GM23338 (cell line): ENCODE results near the gene KDM4C. TPM values are rescaled to one million over a fixed set of nuclear protein-coding genes. Genes with fewer than 3 reads are reported as not detected.

Experiments
- ATAC-seq: fragments of 200-7000 bp; cut with Tn5 transposase; 3 replicates; pipeline ENCODE4 v1.9.1; 2020
- DNase-seq: peaks from one replicate; pipeline ENCODE4 v3.0.0-alpha.2; 2015; ENCODE audit warnings: low spot score
- H2AFZ ChIP-seq: fragments of 200-600 bp; sonication (generic); 2 replicates; pipeline ENCODE4 v1.8.0; 2016; ENCODE audit warnings: antibody characterized with exemption, mild to moderate bottlenecking, moderate library complexity
- H3F3A ChIP-seq: fragments of 200-600 bp; sonication (generic); replicated peaks from 2 replicates; pipeline ENCODE4 v1.8.0; 2017; ENCODE audit warnings: antibody characterized with exemption, mixed run types, low read depth
- H3K27ac ChIP-seq: fragments of 200-600 bp; sonication (generic); 2 replicates; pipeline ENCODE4 v1.6.1; 2016; ENCODE audit warnings: low read depth
- H3K27me3 ChIP-seq: fragments of 200-600 bp; sonication (generic); 2 replicates; pipeline ENCODE4 v1.8.0; 2016; ENCODE audit warnings: mild to moderate bottlenecking, mixed run types, moderate library complexity; ENCODE audit not compliant: insufficient read depth
- H3K36me3 ChIP-seq: fragments of 200-600 bp; sonication (generic); 2 replicates; pipeline ENCODE4 v1.8.0; 2016; ENCODE audit warnings: mild to moderate bottlenecking; ENCODE audit not compliant: insufficient read depth
- H3K4me1 ChIP-seq: fragments of 200-600 bp; sonication (generic); 2 replicates; pipeline ENCODE4 v1.8.0; 2016; ENCODE audit warnings: mild to moderate bottlenecking, moderate library complexity; ENCODE audit not compliant: insufficient read depth
- H3K4me2 ChIP-seq: fragments of 200-600 bp; sonication (generic); 2 replicates; pipeline ENCODE4 v1.7.1; 2017; ENCODE audit warnings: mixed run types
- H3K4me3 ChIP-seq: fragments of 200-600 bp; sonication (generic); 2 replicates; pipeline ENCODE4 v1.6.1; 2016; ENCODE audit warnings: mixed run types
- H3K79me2 ChIP-seq: fragments of 200-600 bp; sonication (generic); replicated peaks from 2 replicates; pipeline ENCODE4 v1.8.0; 2017; ENCODE audit warnings: mild to moderate bottlenecking; ENCODE audit not compliant: insufficient read depth
- H3K9me2 ChIP-seq: fragments of 200-600 bp; sonication (generic); 2 replicates; pipeline ENCODE4 v1.8.0; 2017; ENCODE audit not compliant: insufficient read depth
- H4K20me1 ChIP-seq: fragments of 200-600 bp; sonication (generic); replicated peaks from 2 replicates; pipeline ENCODE4 v1.8.0; 2017; ENCODE audit warnings: mild to moderate bottlenecking; ENCODE audit not compliant: insufficient read depth
- H3K27ac Mint-ChIP-seq: 2 replicates; pipeline ENCODE4 v1.8.0; 2020; ENCODE audit warnings: inconsistent platforms, mild to moderate bottlenecking, moderate library complexity, mixed read lengths
- H3K27me3 Mint-ChIP-seq: 3 replicates; pipeline ENCODE4 v1.8.0; 2022; ENCODE audit warnings: low read depth, mild to moderate bottlenecking, moderate library complexity, mixed read lengths, inconsistent platforms; ENCODE audit not compliant: insufficient read depth, poor library complexity
- H3K36me3 Mint-ChIP-seq: 3 replicates; pipeline ENCODE4 v1.8.0; 2021; ENCODE audit warnings: low read depth, mild to moderate bottlenecking, inconsistent platforms, moderate library complexity, mixed read lengths
- H3K4me1 Mint-ChIP-seq: 3 replicates; pipeline ENCODE4 v1.8.0; 2020; ENCODE audit warnings: mild to moderate bottlenecking, inconsistent platforms, mixed read lengths
- H3K4me3 Mint-ChIP-seq: 3 replicates; pipeline ENCODE4 v1.8.0; 2021; ENCODE audit warnings: moderate library complexity, mild to moderate bottlenecking, inconsistent platforms, mixed read lengths
- H3K9me3 Mint-ChIP-seq: 3 replicates; pipeline ENCODE4 v1.8.0; 2020; ENCODE audit warnings: moderate library complexity, mild to moderate bottlenecking, inconsistent platforms, mixed read lengths
- CREB1 ChIP-seq: fragments of 250-450 bp; sonication (Bioruptor Pico); IDR thresholded peaks from 2 replicates; pipeline ENCODE4 v1.5.0; 2020; ENCODE audit warnings: low read depth, mild to moderate bottlenecking, moderate library complexity
- EZH2 ChIP-seq: fragments of 200-600 bp; sonication (generic); IDR thresholded peaks from one replicate; pipeline ENCODE4 v1.8.0; 2017; ENCODE audit warnings: antibody characterized with exemption, mild to moderate bottlenecking, low read depth; ENCODE audit not compliant: unreplicated experiment
- EZH2phosphoT487 ChIP-seq: fragments of 200-600 bp; sonication (generic); IDR thresholded peaks from one replicate; pipeline ENCODE4 v1.8.1; 2018; ENCODE audit warnings: antibody characterized with exemption; ENCODE audit not compliant: unreplicated experiment
- POLR2AphosphoS5 ChIP-seq: IDR thresholded peaks from 2 replicates; pipeline ENCODE4 v1.6.1; 2016; ENCODE audit warnings: antibody characterized with exemption, low read depth
- STAT1 ChIP-seq: IDR thresholded peaks from one replicate; pipeline ENCODE4 v1.6.1; 2016; ENCODE audit warnings: antibody characterized with exemption; ENCODE audit not compliant: unreplicated experiment
- ZNF114 ChIP-seq: fragments of 250-450 bp; sonication (Bioruptor Pico); IDR thresholded peaks from 2 replicates; pipeline ENCODE4 v1.5.0; 2020; ENCODE audit warnings: mild to moderate bottlenecking, moderate library complexity
- polyA plus RNA-seq: library from polyadenylated mRNA; unstranded; fragments of >200 nt; fragmentation: Nextera tagmentation; extraction: Ambion mirVana; gene quantifications from 2 replicates; pipeline ENCODE4 v1.2.1, GENCODE V29; 2016
- total RNA-seq: library from RNA; depleted of rRNA; stranded (reverse); fragments of >200 nt; shearing (Covaris generic); gene quantifications from 2 replicates; pipeline ENCODE4 v1.2.3, GENCODE V29; 2014
- TF ChIP-seq, protein P1 (sequence below), 2 experiments: fragments of 200-600 bp in 1 of 2; sonication (generic) in 1 of 2; conservative IDR thresholded peaks; 2 replicates each; pipeline versions ENCODE4 v1.5.1 to v1.6.1; 2016 to 2017; ENCODE audit warnings: antibody characterized with exemption in 2 of 2, low read depth in 2 of 2, mild to moderate bottlenecking in 2 of 2, moderate library complexity in 1 of 2
- TF ChIP-seq, protein P2 (sequence below): fragments of 250-450 bp; sonication (Bioruptor Pico); IDR thresholded peaks from 2 replicates; pipeline ENCODE4 v1.5.0; 2020; ENCODE audit warnings: mild to moderate bottlenecking, moderate library complexity
- TF ChIP-seq, protein P3 (sequence below): IDR thresholded peaks from one replicate; pipeline ENCODE4 v1.6.1; 2018; ENCODE audit warnings: antibody characterized with exemption; ENCODE audit not compliant: unreplicated experiment

The KDM4C gene
- total and polyA plus RNA-seq, 2 experiments from 2014 or later, result 12.0 to 43.8 TPM

DNA sequence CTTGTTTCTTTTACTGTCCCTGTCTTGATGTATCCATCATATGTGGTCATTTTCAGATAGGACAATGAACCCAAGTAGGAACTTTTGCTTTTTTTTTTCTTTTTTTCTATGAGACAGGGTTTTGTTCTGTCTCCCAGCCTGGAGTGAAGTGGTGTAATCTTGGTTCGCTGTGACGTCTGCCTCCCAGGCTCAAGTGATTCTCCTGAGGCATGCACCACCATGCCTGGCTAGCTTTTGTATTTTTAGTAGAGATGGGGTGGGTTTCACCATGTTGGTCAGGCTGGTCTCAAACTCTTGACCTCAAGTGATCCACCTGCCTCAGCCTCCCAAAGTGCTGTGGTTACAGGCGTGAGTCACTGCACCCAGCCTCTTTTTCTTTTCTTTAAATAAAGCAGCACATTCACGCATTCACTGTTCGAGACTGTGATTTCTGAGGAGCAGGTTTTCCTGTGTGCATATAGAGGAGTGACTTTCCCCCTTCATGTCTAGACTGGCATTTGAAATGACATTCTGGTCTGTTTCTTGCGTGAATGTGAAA, 448.5 kb downstream of the KDM4C start:
- H3K27me3 Mint-ChIP-seq, result no peaks in the 10 kb centered on the region
- TF ChIP-seq EZH2phosphoT487 (no peak), CREB1 (CRISPR knock-in tag) (no peak), POLR2AphosphoS5 (no peak), STAT1 (no peak)
- Histone ChIP-seq H3K27me3 (no peaks in the 10 kb centered on the region), H2AFZ (no peak overlapping the region), H3F3A (no peaks in the 10 kb centered on the region), H3K36me3 (no peaks in the 10 kb centered on the region), H3K79me2 (no peaks in the 10 kb centered on the region), H4K20me1 (no peaks in the 10 kb centered on the region), H3K9me2 (0 out of 2 replicates have a peak, but pooled peaks cover 3% of the 10 kb centered on the region), H3K4me2 (no peak overlapping the region), H3K4me1 (peaks cover 22% of the 10 kb centered on the region), H3K4me3 (no peak overlapping the region), H3K27ac (no peak overlapping the region)
- no peaks in the 10 kb centered on the region for H3K36me3 Mint-ChIP-seq
- no peak overlapping the region for H3K4me3 Mint-ChIP-seq
- no peak overlapping the region for H3K27ac Mint-ChIP-seq
- ATAC-seq (no peak), DNase-seq (no peak)
- no peaks in the 10 kb centered on the region for H3K9me3 Mint-ChIP-seq
- H3K4me1 Mint-ChIP-seq, result peaks cover 28% of the 10 kb centered on the region

DNA sequence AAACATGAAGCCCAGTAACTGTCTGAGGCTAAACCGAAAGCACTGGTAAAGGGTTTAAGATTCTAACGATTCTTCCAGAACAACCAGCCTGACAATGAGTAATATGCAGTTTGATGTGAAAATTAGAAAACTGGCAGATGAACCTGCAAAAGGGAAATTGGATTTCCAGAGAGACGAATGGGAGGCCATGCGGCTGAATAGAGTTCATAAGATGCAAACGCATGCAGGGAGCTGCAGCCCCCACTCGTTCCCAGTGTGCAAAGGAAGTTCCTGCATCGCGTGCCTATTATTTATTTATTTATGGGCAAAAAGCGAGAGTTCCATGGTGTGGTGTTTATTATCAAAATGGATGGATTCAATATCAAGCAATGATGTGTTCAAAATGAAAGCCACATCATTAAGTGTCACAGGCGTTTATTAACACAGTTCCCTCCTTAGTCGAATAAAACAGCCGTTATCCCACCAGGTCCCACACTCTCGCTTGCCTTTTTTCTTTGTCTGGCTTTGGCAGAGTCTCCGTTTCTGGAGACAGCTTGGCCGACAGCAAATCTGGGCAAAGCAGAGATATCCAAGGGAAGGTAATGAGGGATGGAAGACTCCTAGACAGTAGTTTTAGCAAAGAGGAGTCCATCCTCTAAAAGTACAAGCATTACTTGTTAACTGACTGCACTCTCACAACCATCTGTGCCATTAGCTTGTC, 451.4 kb downstream of the KDM4C start:
- Histone ChIP-seq H3K36me3 (no peaks in the 10 kb centered on the region), H3K4me1 (peaks cover 37% of the 10 kb centered on the region), H3K27ac (no peak overlapping the region), H3K9me2 (no peaks in the 10 kb centered on the region), H3K79me2 (no peaks in the 10 kb centered on the region), H3F3A (no peaks in the 10 kb centered on the region), H2AFZ (no peak overlapping the region), H3K4me2 (no peak overlapping the region), H4K20me1 (no peaks in the 10 kb centered on the region), H3K27me3 (peaks cover 13% of the 10 kb centered on the region; the same call in 1 of the 2 replicates), H3K4me3 (no peak overlapping the region)
- no peak for DNase-seq
- no peak overlapping the region for H3K4me3 Mint-ChIP-seq
- no peaks in the 10 kb centered on the region for H3K27me3 Mint-ChIP-seq
- H3K9me3 Mint-ChIP-seq, result no peaks in the 10 kb centered on the region
- no peak overlapping the region for H3K27ac Mint-ChIP-seq
- H3K36me3 Mint-ChIP-seq, result no peaks in the 10 kb centered on the region
- no peak for ATAC-seq
- peaks cover 38% of the 10 kb centered on the region for H3K4me1 Mint-ChIP-seq
- TF ChIP-seq, protein P1, sequence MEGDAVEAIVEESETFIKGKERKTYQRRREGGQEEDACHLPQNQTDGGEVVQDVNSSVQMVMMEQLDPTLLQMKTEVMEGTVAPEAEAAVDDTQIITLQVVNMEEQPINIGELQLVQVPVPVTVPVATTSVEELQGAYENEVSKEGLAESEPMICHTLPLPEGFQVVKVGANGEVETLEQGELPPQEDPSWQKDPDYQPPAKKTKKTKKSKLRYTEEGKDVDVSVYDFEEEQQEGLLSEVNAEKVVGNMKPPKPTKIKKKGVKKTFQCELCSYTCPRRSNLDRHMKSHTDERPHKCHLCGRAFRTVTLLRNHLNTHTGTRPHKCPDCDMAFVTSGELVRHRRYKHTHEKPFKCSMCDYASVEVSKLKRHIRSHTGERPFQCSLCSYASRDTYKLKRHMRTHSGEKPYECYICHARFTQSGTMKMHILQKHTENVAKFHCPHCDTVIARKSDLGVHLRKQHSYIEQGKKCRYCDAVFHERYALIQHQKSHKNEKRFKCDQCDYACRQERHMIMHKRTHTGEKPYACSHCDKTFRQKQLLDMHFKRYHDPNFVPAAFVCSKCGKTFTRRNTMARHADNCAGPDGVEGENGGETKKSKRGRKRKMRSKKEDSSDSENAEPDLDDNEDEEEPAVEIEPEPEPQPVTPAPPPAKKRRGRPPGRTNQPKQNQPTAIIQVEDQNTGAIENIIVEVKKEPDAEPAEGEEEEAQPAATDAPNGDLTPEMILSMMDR (conservative IDR thresholded peaks at IDR 0.05; ENCODE audit: low read depth in 2 of 2), result no peak
- TF ChIP-seq POLR2AphosphoS5 (no peak), EZH2phosphoT487 (no peak), ZNF114 (CRISPR knock-in tag) (no peak), EZH2 (no peak), STAT1 (no peak), CREB1 (CRISPR knock-in tag) (no peak)
- TF ChIP-seq, protein P2, sequence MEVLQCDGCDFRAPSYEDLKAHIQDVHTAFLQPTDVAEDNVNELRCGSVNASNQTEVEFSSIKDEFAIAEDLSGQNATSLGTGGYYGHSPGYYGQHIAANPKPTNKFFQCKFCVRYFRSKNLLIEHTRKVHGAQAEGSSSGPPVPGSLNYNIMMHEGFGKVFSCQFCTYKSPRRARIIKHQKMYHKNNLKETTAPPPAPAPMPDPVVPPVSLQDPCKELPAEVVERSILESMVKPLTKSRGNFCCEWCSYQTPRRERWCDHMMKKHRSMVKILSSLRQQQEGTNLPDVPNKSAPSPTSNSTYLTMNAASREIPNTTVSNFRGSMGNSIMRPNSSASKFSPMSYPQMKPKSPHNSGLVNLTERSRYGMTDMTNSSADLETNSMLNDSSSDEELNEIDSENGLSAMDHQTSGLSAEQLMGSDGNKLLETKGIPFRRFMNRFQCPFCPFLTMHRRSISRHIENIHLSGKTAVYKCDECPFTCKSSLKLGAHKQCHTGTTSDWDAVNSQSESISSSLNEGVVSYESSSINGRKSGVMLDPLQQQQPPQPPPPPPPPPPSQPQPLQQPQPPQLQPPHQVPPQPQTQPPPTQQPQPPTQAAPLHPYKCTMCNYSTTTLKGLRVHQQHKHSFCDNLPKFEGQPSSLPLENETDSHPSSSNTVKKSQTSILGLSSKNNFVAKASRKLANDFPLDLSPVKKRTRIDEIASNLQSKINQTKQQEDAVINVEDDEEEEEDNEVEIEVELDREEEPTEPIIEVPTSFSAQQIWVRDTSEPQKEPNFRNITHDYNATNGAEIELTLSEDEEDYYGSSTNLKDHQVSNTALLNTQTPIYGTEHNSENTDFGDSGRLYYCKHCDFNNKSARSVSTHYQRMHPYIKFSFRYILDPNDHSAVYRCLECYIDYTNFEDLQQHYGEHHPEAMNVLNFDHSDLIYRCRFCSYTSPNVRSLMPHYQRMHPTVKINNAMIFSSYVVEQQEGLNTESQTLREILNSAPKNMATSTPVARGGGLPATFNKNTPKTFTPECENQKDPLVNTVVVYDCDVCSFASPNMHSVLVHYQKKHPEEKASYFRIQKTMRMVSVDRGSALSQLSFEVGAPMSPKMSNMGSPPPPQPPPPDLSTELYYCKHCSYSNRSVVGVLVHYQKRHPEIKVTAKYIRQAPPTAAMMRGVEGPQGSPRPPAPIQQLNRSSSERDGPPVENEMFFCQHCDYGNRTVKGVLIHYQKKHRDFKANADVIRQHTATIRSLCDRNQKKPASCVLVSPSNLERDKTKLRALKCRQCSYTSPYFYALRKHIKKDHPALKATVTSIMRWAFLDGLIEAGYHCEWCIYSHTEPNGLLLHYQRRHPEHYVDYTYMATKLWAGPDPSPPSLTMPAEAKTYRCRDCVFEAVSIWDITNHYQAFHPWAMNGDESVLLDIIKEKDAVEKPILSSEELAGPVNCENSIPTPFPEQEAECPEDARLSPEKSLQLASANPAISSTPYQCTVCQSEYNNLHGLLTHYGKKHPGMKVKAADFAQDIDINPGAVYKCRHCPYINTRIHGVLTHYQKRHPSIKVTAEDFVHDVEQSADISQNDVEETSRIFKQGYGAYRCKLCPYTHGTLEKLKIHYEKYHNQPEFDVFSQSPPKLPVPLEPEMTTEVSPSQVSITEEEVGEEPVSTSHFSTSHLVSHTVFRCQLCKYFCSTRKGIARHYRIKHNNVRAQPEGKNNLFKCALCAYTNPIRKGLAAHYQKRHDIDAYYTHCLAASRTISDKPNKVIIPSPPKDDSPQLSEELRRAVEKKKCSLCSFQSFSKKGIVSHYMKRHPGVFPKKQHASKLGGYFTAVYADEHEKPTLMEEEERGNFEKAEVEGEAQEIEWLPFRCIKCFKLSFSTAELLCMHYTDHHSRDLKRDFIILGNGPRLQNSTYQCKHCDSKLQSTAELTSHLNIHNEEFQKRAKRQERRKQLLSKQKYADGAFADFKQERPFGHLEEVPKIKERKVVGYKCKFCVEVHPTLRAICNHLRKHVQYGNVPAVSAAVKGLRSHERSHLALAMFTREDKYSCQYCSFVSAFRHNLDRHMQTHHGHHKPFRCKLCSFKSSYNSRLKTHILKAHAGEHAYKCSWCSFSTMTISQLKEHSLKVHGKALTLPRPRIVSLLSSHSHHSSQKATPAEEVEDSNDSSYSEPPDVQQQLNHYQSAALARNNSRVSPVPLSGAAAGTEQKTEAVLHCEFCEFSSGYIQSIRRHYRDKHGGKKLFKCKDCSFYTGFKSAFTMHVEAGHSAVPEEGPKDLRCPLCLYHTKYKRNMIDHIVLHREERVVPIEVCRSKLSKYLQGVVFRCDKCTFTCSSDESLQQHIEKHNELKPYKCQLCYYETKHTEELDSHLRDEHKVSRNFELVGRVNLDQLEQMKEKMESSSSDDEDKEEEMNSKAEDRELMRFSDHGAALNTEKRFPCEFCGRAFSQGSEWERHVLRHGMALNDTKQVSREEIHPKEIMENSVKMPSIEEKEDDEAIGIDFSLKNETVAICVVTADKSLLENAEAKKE, result no peak
- TF ChIP-seq, protein P3, sequence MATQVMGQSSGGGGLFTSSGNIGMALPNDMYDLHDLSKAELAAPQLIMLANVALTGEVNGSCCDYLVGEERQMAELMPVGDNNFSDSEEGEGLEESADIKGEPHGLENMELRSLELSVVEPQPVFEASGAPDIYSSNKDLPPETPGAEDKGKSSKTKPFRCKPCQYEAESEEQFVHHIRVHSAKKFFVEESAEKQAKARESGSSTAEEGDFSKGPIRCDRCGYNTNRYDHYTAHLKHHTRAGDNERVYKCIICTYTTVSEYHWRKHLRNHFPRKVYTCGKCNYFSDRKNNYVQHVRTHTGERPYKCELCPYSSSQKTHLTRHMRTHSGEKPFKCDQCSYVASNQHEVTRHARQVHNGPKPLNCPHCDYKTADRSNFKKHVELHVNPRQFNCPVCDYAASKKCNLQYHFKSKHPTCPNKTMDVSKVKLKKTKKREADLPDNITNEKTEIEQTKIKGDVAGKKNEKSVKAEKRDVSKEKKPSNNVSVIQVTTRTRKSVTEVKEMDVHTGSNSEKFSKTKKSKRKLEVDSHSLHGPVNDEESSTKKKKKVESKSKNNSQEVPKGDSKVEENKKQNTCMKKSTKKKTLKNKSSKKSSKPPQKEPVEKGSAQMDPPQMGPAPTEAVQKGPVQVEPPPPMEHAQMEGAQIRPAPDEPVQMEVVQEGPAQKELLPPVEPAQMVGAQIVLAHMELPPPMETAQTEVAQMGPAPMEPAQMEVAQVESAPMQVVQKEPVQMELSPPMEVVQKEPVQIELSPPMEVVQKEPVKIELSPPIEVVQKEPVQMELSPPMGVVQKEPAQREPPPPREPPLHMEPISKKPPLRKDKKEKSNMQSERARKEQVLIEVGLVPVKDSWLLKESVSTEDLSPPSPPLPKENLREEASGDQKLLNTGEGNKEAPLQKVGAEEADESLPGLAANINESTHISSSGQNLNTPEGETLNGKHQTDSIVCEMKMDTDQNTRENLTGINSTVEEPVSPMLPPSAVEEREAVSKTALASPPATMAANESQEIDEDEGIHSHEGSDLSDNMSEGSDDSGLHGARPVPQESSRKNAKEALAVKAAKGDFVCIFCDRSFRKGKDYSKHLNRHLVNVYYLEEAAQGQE, result no peak
